Muscle layer of duodenum (tissue), 2 donors: ENCODE measurements around the gene PTPRCAP.

Experiments used
- H3K27ac ChIP-seq: one replicate; pipeline ENCODE4 v1.7.0; 2013; ENCODE audit warnings: mild to moderate bottlenecking, low read length
- H3K27me3 ChIP-seq: one replicate; pipeline ENCODE4 v1.7.0; 2013; ENCODE audit warnings: low read depth, mild to moderate bottlenecking, control low read depth, low read length
- H3K36me3 ChIP-seq, 2 donors: one replicate each; pipeline ENCODE4 v1.7.0; 2013; ENCODE audit warnings: low read length in 2 of 2, control low read depth in 1 of 2, mild to moderate bottlenecking in 1 of 2; ENCODE audit not compliant: insufficient read depth in 2 of 2, control insufficient read depth in 1 of 2
- H3K4me1 ChIP-seq, 2 donors: one replicate each; pipeline ENCODE4 v1.7.0; 2013; ENCODE audit warnings: low read length in 2 of 2, mild to moderate bottlenecking in 2 of 2, control low read depth in 1 of 2, moderate library complexity in 1 of 2; ENCODE audit not compliant: insufficient read depth in 2 of 2, control insufficient read depth in 1 of 2
- H3K4me3 ChIP-seq, 2 donors: one replicate each; pipeline ENCODE4 v1.7.0; 2013; ENCODE audit warnings: low read length in 2 of 2, low read depth in 1 of 2, mild to moderate bottlenecking in 1 of 2
- H3K9me3 ChIP-seq, 2 donors: one replicate each; pipeline ENCODE4 v1.7.0; 2013; ENCODE audit warnings: low read length in 2 of 2, control low read depth in 1 of 2, mild to moderate bottlenecking in 1 of 2; ENCODE audit not compliant: control insufficient read depth in 1 of 2
- donor health status: healthy.

Gene PTPRCAP

GRCh38 chr11:67419325-67420049 is 18.0 kb downstream of the PTPRCAP start:
- Histone ChIP-seq H3K4me1 (peaks cover 0 to 41% of the 10 kb centered on the region in 2 donors), H3K27ac (no peak overlapping the region), H3K4me3 (no peak overlapping the region), H3K27me3 (no peaks in the 10 kb centered on the region), H3K9me3 (no peaks in the 10 kb centered on the region), H3K36me3 (no peaks in the 10 kb centered on the region)

- H3K36me3 ChIP-seq, result no peaks in the 10 kb centered on the region
- no peaks in the 10 kb centered on the region for H3K9me3 ChIP-seq
- H3K27me3 ChIP-seq, result no peaks in the 10 kb centered on the region
- peaks cover 0 to 41% of the 10 kb centered on the region in 2 donors for H3K4me1 ChIP-seq
- H3K27ac ChIP-seq, result no peak overlapping the region
- H3K4me3 ChIP-seq, result no peak overlapping the region
These were observed 18.8 kb downstream of the PTPRCAP start for GRCh38 chr11:67418476-67419281.

- H3K27me3 ChIP-seq, result peaks cover 6% of the 10 kb centered on the region
- H3K4me3 ChIP-seq, result no peak overlapping the region
- H3K27ac ChIP-seq, result no peak overlapping the region
- H3K36me3 ChIP-seq, result no peaks in the 10 kb centered on the region
- H3K4me1 ChIP-seq, result peaks cover 0 to 41% of the 10 kb centered on the region in 2 donors
- H3K9me3 ChIP-seq, result no peaks in the 10 kb centered on the region
These were observed 20.1 kb downstream of the PTPRCAP start for GRCh38 chr11:67417425-67417824.

- Histone ChIP-seq H3K9me3 (no peaks in the 10 kb centered on the region), H3K36me3 (no peaks in the 10 kb centered on the region), H3K4me1 (peaks cover 0 to 41% of the 10 kb centered on the region in 2 donors), H3K4me3 (no peak overlapping the region), H3K27me3 (peaks cover 7% of the 10 kb centered on the region), H3K27ac (no peak overlapping the region)
These were observed 20.8 kb downstream of the PTPRCAP start for GRCh38 chr11:67416416-67417335.

GRCh38 chr11:67415501-67416304 is 21.8 kb downstream of the PTPRCAP start, which contains the start of gene CARNS1:
Gene CARNS1 (plus strand): TSS chr11:67415678. CDS start chr11:67416200, 522 bp downstream.
- H3K27me3 ChIP-seq, result peaks cover 7% of the 10 kb centered on the region
- H3K9me3 ChIP-seq, result no peaks in the 10 kb centered on the region
- H3K36me3 ChIP-seq, result no peaks in the 10 kb centered on the region
- H3K27ac ChIP-seq, result no peak within 1 kb of the TSS
- no peak within 1 kb of the TSS for H3K4me3 ChIP-seq
- H3K4me1 ChIP-seq, result peaks cover 0 to 37% of the 10 kb centered on the region in 2 donors

- peaks cover 0 to 35% of the 10 kb centered on the region in 2 donors for H3K4me1 ChIP-seq
- peaks cover 7% of the 10 kb centered on the region for H3K27me3 ChIP-seq
- H3K27ac ChIP-seq, result no peak overlapping the region
- H3K4me3 ChIP-seq, result no peak overlapping the region
- H3K9me3 ChIP-seq, result no peaks in the 10 kb centered on the region
- H3K36me3 ChIP-seq, result no peaks in the 10 kb centered on the region
These were observed 24.1 kb downstream of the PTPRCAP start for GRCh38 chr11:67413266-67413849.

GRCh38 chr11:67412495-67413179 is 24.8 kb downstream of the PTPRCAP start:
- Histone ChIP-seq H3K36me3 (no peaks in the 10 kb centered on the region), H3K9me3 (no peaks in the 10 kb centered on the region), H3K27ac (no peak overlapping the region), H3K27me3 (peaks cover 7% of the 10 kb centered on the region), H3K4me3 (no peak overlapping the region), H3K4me1 (peaks cover 0 to 35% of the 10 kb centered on the region in 2 donors)

GRCh38 chr11:67411785-67412152 is 25.7 kb downstream of the PTPRCAP start:
- Histone ChIP-seq H3K9me3 (no peaks in the 10 kb centered on the region), H3K4me1 (peaks cover 0 to 30% of the 10 kb centered on the region in 2 donors), H3K36me3 (no peaks in the 10 kb centered on the region), H3K27ac (no peak overlapping the region), H3K4me3 (no peak overlapping the region), H3K27me3 (peaks cover 7% of the 10 kb centered on the region)

- Histone ChIP-seq H3K27me3 (peaks cover 7% of the 10 kb centered on the region), H3K27ac (no peak overlapping the region), H3K9me3 (no peaks in the 10 kb centered on the region), H3K4me3 (no peak overlapping the region), H3K36me3 (no peaks in the 10 kb centered on the region), H3K4me1 (peaks cover 0 to 25% of the 10 kb centered on the region in 2 donors)
These were observed 26.3 kb downstream of the PTPRCAP start for GRCh38 chr11:67410984-67411784.
